ENCODE measurements around the gene ATG2A. TPM values are rescaled to one million over a fixed set of nuclear protein-coding genes. Genes with fewer than 3 reads are reported as not detected.

Gene ATG2A
- total and polyA plus RNA-seq, 9 of the 15 experiments (the other 6 are each of a cell fraction or from before 2014, with no cell fraction given): 0.25 to 45.9 (median 5.2) TPM

- Histone ChIP-seq H3K4me2 (ENCODE audit: insufficient read depth, low read length) (no peak overlapping the region), H3K36me3 (ENCODE audit: control insufficient read depth, insufficient read depth, low read length) (peaks cover 51% of the 10 kb centered on the region; the same call in 2 of the 3 replicates), H3K79me2 (ENCODE audit: control insufficient read depth, insufficient read depth, low read length) (peaks cover 3% of the 10 kb centered on the region; the same call in 2 of the 3 replicates), H3K27me3 (ENCODE audit: control insufficient read depth in 2 of 2, insufficient read depth in 2 of 2, low read length in 2 of 2) (no peaks in the 10 kb centered on the region), H3K27ac (ENCODE audit: extremely low read depth, low read depth, low read length) (peak overlapping the region; percentile 70; the same call in 2 of the 3 replicates), H2AFZ (ENCODE audit: low read depth, low read length) (no peak overlapping the region), H3K9me1 (ENCODE audit: control insufficient read depth, insufficient read depth, low read length) (no peaks in the 10 kb centered on the region), H3K4me3 (no peak overlapping the region), H3K4me1 (replicated peaks in 1 of 2; ENCODE audit: control insufficient read depth in 2 of 2, insufficient read depth in 2 of 2, low read length in 2 of 2) (peaks cover 41 to 82% of the 10 kb centered on the region in 2 experiments), H3K9me3 (replicated peaks; ENCODE audit: control insufficient read depth, insufficient read depth, low read depth, low read length) (no peaks in the 10 kb centered on the region), H4K20me1 (replicated peaks; ENCODE audit: control insufficient read depth, insufficient read depth, low read length) (no peaks in the 10 kb centered on the region), H3K9ac (ENCODE audit: insufficient read depth in 1 of 2, low read depth in 2 of 2, low read length in 2 of 2) (peak overlapping the region in 1 of 2 experiments; percentile 85; a peak in 2 of 4 replicates)
- TF ChIP-seq SMARCB1 (IDR thresholded peaks at IDR 0.05; ENCODE audit: insufficient read length, low read depth) (no peak), CHD2 (IDR thresholded peaks at IDR 0.05; ENCODE audit: low read depth, low read length) (no peak), POLR2G (IDR thresholded peaks at IDR 0.05; ENCODE audit: low read depth, low read length) (peak; percentile 56), ZBTB5 (IDR thresholded peaks at IDR 0.05) (no peak)
- TF ChIP-seq, protein P1, sequence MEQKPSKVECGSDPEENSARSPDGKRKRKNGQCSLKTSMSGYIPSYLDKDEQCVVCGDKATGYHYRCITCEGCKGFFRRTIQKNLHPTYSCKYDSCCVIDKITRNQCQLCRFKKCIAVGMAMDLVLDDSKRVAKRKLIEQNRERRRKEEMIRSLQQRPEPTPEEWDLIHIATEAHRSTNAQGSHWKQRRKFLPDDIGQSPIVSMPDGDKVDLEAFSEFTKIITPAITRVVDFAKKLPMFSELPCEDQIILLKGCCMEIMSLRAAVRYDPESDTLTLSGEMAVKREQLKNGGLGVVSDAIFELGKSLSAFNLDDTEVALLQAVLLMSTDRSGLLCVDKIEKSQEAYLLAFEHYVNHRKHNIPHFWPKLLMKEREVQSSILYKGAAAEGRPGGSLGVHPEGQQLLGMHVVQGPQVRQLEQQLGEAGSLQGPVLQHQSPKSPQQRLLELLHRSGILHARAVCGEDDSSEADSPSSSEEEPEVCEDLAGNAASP (IDR thresholded peaks at IDR 0.05): no peak
- no peak for DNase-seq (ENCODE audit: extremely low read depth in 1 of 4, low spot score in 3 of 4)
- 95% methylated on average over 13 of the region's 25 CpGs for WGBS (ENCODE audit: insufficient coverage, low coverage, missing lambda C conversion rate)
- CTCF ChIA-PET (ENCODE audit: low intra/inter-chr PET ratio): no interaction called here
- ATAC-seq: no peak
- FAIRE-seq: no peak
- in situ Hi-C loops (cut with MboI): no loop called here
- intact Hi-C loops (cut with micrococcal nuclease): no loop called here
- POLR2A ChIA-PET: interaction anchor here (1.0 to 1.7 kb wide), 3 partner anchors 10 to 31 kb away, joined by 3 to 12 read pairs (median 4); partner anchors contain the start of gene EHD1
- BruUV-seq (replicated peaks): no TSS peak
Measured at GRCh38 chr11:64854157-64854533, 62.9 kb downstream of the ATG2A start.

Data from K562 (cell line).